Prostate gland (tissue), 2 donors: ENCODE data around the gene LONRF2. TPM values are rescaled to one million over a fixed set of nuclear protein-coding genes. Genes with fewer than 3 reads are reported as not detected.

Experiments used
- DNase-seq: peaks from one replicate; pipeline ENCODE4 v3.0.0-alpha.2; 2019; ENCODE audit warnings: low spot score
- H3K27ac ChIP-seq, 2 donors: fragments of 200-600 bp; sonication (generic); 2 replicates each; pipeline ENCODE4 v1.5.1; 2017 to 2019
- H3K27me3 ChIP-seq: fragments of 200-600 bp; sonication (generic); replicated peaks from 2 replicates; pipeline ENCODE4 v1.5.1; 2019; ENCODE audit not compliant: insufficient read depth
- H3K36me3 ChIP-seq, 2 donors: fragments of 200-600 bp; sonication (generic); 1 replicate in 1 of 2; 2 replicates in 1 of 2; pipeline versions ENCODE4 v1.5.1 to v1.8.1; 2017 to 2019
- H3K4me1 ChIP-seq: fragments of 200-600 bp; sonication (generic); replicated peaks from 2 replicates; pipeline ENCODE4 v1.5.1; 2019
- H3K4me3 ChIP-seq, 2 donors: fragments of 200-600 bp; sonication (generic); 2 replicates each; pipeline ENCODE4 v1.5.1; 2017 to 2019
- H3K9me3 ChIP-seq: fragments of 200-600 bp; sonication (generic); 2 replicates; pipeline ENCODE4 v1.5.1; 2017
- POLR2A ChIP-seq: fragments of 450-650 bp; IDR thresholded peaks from one replicate; pipeline ENCODE4 v1.6.1; 2016; ENCODE audit warnings: antibody characterized with exemption, mild to moderate bottlenecking
- POLR2AphosphoS5 ChIP-seq: sonication (generic); formaldehyde crosslinking; IDR thresholded peaks from one replicate; pipeline ENCODE4 v1.6.1; 2017; ENCODE audit warnings: antibody characterized with exemption
- WGBS: methylation state at CpG from one replicate; pipeline ENCODE4 v1.1.5; 2018; 5-methylcytosine and 5-hydroxymethylcytosine counted together
- intact Hi-C: fragments of 100-400 bp; cut with DNase I; formaldehyde crosslinking; loops from one replicate; pipeline ENCODE4 v1.14.2; 2022
- total RNA-seq, 2 donors: library from RNA; depleted of rRNA; stranded (reverse); fragments of >200 nt; gene quantifications; one replicate each; pipeline ENCODE4 v1.1.0, GENCODE V29; 2016
- TF ChIP-seq, protein P1 (sequence below), 4 experiments: fragments of 200-600 bp in 2 of 4; fragments of 450-650 bp in 2 of 4; sonication (generic) in 2 of 4; IDR thresholded peaks; 1 replicate in 3 of 4; 2 replicates in 1 of 4; pipeline ENCODE4 v1.5.1; 2016 to 2019; ENCODE audit warnings: antibody characterized with exemption in 4 of 4, mild to moderate bottlenecking in 2 of 4, moderate library complexity in 2 of 4

LONRF2 gene
- total RNA-seq, 2 donors from 2014 or later: 8.2 to 20.4 TPM

DNA sequence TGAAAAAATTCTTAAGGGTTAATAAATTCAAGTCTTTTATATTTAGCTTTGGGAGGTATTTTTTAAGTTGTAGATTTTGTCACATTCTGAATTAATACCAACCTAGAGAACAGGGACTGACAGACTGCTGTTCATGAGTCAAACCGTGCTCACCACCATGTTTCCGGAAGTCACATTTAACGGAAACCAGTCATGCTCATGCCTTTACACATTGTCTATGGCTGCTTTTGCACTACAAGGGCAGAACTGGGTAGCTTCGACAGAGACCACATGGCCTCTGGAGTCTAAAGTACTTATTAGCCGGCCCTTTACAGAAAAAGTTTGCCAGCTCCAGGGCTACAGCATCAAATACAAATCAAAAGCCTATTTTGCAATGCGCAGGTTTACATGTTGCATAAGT is 33.3 kb downstream of the LONRF2 start:
- H3K27me3 ChIP-seq: no peaks in the 10 kb centered on the region
- H3K4me3 ChIP-seq: no peak overlapping the region
- no peak overlapping the region for H3K27ac ChIP-seq
- H3K36me3 ChIP-seq: no peaks in the 10 kb centered on the region
- H3K9me3 ChIP-seq: no peaks in the 10 kb centered on the region
- 95% methylated on average over 6 of the region's 6 CpGs for WGBS
- no peak for TF ChIP-seq POLR2AphosphoS5
- no peak for TF ChIP-seq POLR2A
- TF ChIP-seq, protein P1, sequence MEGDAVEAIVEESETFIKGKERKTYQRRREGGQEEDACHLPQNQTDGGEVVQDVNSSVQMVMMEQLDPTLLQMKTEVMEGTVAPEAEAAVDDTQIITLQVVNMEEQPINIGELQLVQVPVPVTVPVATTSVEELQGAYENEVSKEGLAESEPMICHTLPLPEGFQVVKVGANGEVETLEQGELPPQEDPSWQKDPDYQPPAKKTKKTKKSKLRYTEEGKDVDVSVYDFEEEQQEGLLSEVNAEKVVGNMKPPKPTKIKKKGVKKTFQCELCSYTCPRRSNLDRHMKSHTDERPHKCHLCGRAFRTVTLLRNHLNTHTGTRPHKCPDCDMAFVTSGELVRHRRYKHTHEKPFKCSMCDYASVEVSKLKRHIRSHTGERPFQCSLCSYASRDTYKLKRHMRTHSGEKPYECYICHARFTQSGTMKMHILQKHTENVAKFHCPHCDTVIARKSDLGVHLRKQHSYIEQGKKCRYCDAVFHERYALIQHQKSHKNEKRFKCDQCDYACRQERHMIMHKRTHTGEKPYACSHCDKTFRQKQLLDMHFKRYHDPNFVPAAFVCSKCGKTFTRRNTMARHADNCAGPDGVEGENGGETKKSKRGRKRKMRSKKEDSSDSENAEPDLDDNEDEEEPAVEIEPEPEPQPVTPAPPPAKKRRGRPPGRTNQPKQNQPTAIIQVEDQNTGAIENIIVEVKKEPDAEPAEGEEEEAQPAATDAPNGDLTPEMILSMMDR (IDR thresholded peaks at IDR 0.05): no peak
- DNase-seq: no peak
- no peaks in the 10 kb centered on the region for H3K4me1 ChIP-seq
- intact Hi-C loops: no loop called here

- no peak for DNase-seq
- Histone ChIP-seq H3K4me3 (no peak overlapping the region), H3K36me3 (no peaks in the 10 kb centered on the region), H3K27me3 (no peaks in the 10 kb centered on the region), H3K9me3 (no peaks in the 10 kb centered on the region), H3K27ac (no peak overlapping the region), H3K4me1 (no peaks in the 10 kb centered on the region)
- intact Hi-C loops: no loop called here
- TF ChIP-seq, protein P1 (IDR thresholded peaks at IDR 0.05): no peak
- no peak for TF ChIP-seq POLR2A
- no peak for TF ChIP-seq POLR2AphosphoS5
- WGBS: 92% methylated on average over 3 of the region's 3 CpGs
These were observed 36.0 kb downstream of the LONRF2 start for GRCh38 chr2:100286318-100286717.

- Histone ChIP-seq H3K9me3 (no peaks in the 10 kb centered on the region), H3K4me3 (no peak overlapping the region), H3K4me1 (no peaks in the 10 kb centered on the region), H3K27ac (no peak overlapping the region), H3K36me3 (no peaks in the 10 kb centered on the region), H3K27me3 (no peaks in the 10 kb centered on the region)
- intact Hi-C loops: no loop called here
- WGBS: 55% methylated on average over 6 of the region's 6 CpGs
- TF ChIP-seq POLR2AphosphoS5 (no peak), POLR2A (no peak)
- TF ChIP-seq, protein P1 (IDR thresholded peaks at IDR 0.05): no peak
- no peak for DNase-seq
These were observed 36.6 kb downstream of the LONRF2 start for GRCh38 chr2:100285691-100286090.

- DNase-seq: no peak
These were observed 37.3 kb downstream of the LONRF2 start for GRCh38 chr2:100285011-100285410.

More at GRCh38 chr2:100285011-100285410, 37.3 kb downstream of the LONRF2 start:
- H3K4me3 ChIP-seq: no peak overlapping the region
- H3K36me3 ChIP-seq: no peaks in the 10 kb centered on the region
- intact Hi-C loops: no loop called here
- 93% methylated on average over 3 of the region's 3 CpGs for WGBS
- TF ChIP-seq POLR2A (no peak), POLR2AphosphoS5 (no peak)
- TF ChIP-seq, protein P1 (IDR thresholded peaks at IDR 0.05): no peak
- H3K27me3 ChIP-seq: no peaks in the 10 kb centered on the region
- no peaks in the 10 kb centered on the region for H3K4me1 ChIP-seq
- H3K9me3 ChIP-seq: no peaks in the 10 kb centered on the region
- no peak overlapping the region for H3K27ac ChIP-seq
